Measurements from ENCODE around the gene PANK2. TPM values are rescaled to one million over a fixed set of nuclear protein-coding genes. Genes with fewer than 3 reads are reported as not detected.
"Not testable (repeated sequence)": the region's sequence is repeated elsewhere in the genome, so short reads cannot be mapped to it uniquely, and the experiment has no call there.

The PANK2 gene
- total RNA-seq: 38.2 to 45.3 TPM (median 39.7 TPM) in 3 replicates
- long read RNA-seq, transcript PANK2-202 (7 exons, 1,843 nt): minor isoform, 19 of 59 reads
- long read RNA-seq, transcript PANK2-201 (7 exons, 2,280 nt): major isoform, 25 of 59 reads
- long read RNA-seq, partial matches to known transcripts: 4 of 59 reads
- long read RNA-seq, other reads (novel, unspliced or antisense): 8 of 59 reads

DNA sequence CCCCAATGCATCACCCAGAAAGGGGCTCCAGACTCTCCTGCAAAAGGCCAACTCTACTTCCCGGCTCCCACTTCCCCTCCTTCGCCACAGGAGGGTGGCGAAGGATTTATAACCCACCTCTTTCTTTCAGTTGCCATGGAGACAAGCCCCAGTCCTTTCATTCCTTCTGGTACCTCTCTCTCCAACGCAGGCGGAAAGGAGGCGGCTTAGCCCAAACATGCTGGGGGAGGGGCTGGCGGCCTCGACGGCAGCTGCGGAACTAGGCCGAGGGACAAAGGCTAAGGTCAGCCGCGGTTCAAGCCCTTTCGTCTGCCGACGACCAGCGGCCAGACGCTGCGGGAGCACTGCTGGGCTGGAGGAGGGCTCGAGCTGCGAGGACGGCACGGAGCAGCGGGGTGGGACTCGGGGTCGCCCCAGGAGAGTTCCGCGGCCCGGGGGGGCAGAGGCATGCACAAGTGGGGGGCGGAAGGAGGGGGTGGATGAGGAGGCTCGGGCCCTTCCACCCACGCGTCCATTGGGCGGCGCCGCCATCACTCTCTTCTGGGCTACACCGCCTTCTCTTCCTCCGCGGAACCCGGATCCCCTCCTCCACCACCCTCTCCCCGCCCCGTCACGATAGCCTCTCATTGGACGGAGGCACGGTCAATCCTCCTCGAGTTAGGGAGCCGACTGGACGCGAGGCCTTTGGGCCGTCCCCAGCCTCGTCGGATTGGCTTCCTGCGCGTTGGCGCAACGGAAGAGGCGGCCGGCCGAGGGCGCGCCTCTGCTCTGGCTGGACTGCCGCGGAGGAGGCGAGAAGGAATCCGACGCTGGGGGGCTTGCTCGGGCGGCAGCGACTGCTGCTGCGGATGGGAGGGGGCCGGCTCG is at the start of gene PANK2:
PANK2 (plus strand) TSS at position 766 of the 867 bp plus-strand sequence.
- TF ChIP-seq CTCF (IDR thresholded peaks at IDR 0.05): peak; percentile 71
- Mint-ChIP-seq H3K4me3 (ENCODE audit: unreplicated experiment) (peak within 1 kb of the TSS; percentile 92), H3K27me3 (ENCODE audit: low read depth) (no peaks in the 10 kb centered on the region)

GRCh38 chr20:3840201-3840600 is 49.0 kb upstream of the PANK2 start:
- H3K27me3 Mint-ChIP-seq (ENCODE audit: low read depth); H3K4me3 Mint-ChIP-seq (ENCODE audit: unreplicated experiment); H3K36me3 Mint-ChIP-seq (ENCODE audit: low read depth); H3K9me3 Mint-ChIP-seq (ENCODE audit: low read depth); H3K27ac Mint-ChIP-seq (ENCODE audit: unreplicated experiment); DNase-seq (ENCODE audit: low spot score); H3K4me1 Mint-ChIP-seq (ENCODE audit: low read depth): not testable (repeated sequence)

More for the DNA sequence above, at the start of gene PANK2:
- H3K9me3 Mint-ChIP-seq (ENCODE audit: low read depth): no peaks in the 10 kb centered on the region
- peak within 1 kb of the TSS; percentile 98 for H3K27ac Mint-ChIP-seq (ENCODE audit: unreplicated experiment)
- no peaks in the 10 kb centered on the region for H3K36me3 Mint-ChIP-seq (ENCODE audit: low read depth)
- peaks cover 48% of the 10 kb centered on the region for H3K4me1 Mint-ChIP-seq (ENCODE audit: low read depth)
- DNase-seq (ENCODE audit: low spot score): peak; percentile 99

GRCh38 chr20:3842348-3842930 is 46.7 kb upstream of the PANK2 start:
- H3K36me3 Mint-ChIP-seq (ENCODE audit: low read depth): peaks cover 3% of the 10 kb centered on the region
- H3K4me3 Mint-ChIP-seq (ENCODE audit: unreplicated experiment): no peak overlapping the region
- no peak for DNase-seq (ENCODE audit: low spot score)
- H3K27ac Mint-ChIP-seq (ENCODE audit: unreplicated experiment): no peak overlapping the region
- H3K4me1 Mint-ChIP-seq (ENCODE audit: low read depth): peaks cover 9% of the 10 kb centered on the region
- H3K9me3 Mint-ChIP-seq (ENCODE audit: low read depth): no peaks in the 10 kb centered on the region
- H3K27me3 Mint-ChIP-seq (ENCODE audit: low read depth): no peaks in the 10 kb centered on the region
- no peak for TF ChIP-seq CTCF (IDR thresholded peaks at IDR 0.05)

- Mint-ChIP-seq H3K27ac (ENCODE audit: unreplicated experiment) (no peak overlapping the region), H3K36me3 (ENCODE audit: low read depth) (peaks cover 3% of the 10 kb centered on the region), H3K4me1 (ENCODE audit: low read depth) (peaks cover 18% of the 10 kb centered on the region), H3K9me3 (ENCODE audit: low read depth) (no peaks in the 10 kb centered on the region), H3K4me3 (ENCODE audit: unreplicated experiment) (no peak overlapping the region), H3K27me3 (ENCODE audit: low read depth) (no peaks in the 10 kb centered on the region)
- no peak for TF ChIP-seq CTCF (IDR thresholded peaks at IDR 0.05)
- no peak for DNase-seq (ENCODE audit: low spot score)
Measured at GRCh38 chr20:3843490-3843889, 45.7 kb upstream of the PANK2 start.

GRCh38 chr20:3843990-3844619 is 45.1 kb upstream of the PANK2 start:
- not testable (repeated sequence) for H3K9me3 Mint-ChIP-seq (ENCODE audit: low read depth); H3K27me3 Mint-ChIP-seq (ENCODE audit: low read depth); H3K36me3 Mint-ChIP-seq (ENCODE audit: low read depth); DNase-seq (ENCODE audit: low spot score); H3K27ac Mint-ChIP-seq (ENCODE audit: unreplicated experiment); H3K4me3 Mint-ChIP-seq (ENCODE audit: unreplicated experiment)
- H3K4me1 Mint-ChIP-seq (ENCODE audit: low read depth): peaks cover 24% of the 10 kb centered on the region

- no peak for DNase-seq (ENCODE audit: low spot score)
- H3K36me3 Mint-ChIP-seq (ENCODE audit: low read depth): peaks cover 2% of the 10 kb centered on the region
- TF ChIP-seq CTCF (IDR thresholded peaks at IDR 0.05): no peak
- H3K4me3 Mint-ChIP-seq (ENCODE audit: unreplicated experiment): peak overlapping the region; percentile 79
- H3K4me1 Mint-ChIP-seq (ENCODE audit: low read depth): peaks cover 24% of the 10 kb centered on the region
- H3K27me3 Mint-ChIP-seq (ENCODE audit: low read depth): no peaks in the 10 kb centered on the region
- peak overlapping the region; percentile 49 for H3K27ac Mint-ChIP-seq (ENCODE audit: unreplicated experiment)
- H3K9me3 Mint-ChIP-seq (ENCODE audit: low read depth): no peaks in the 10 kb centered on the region
Measured at GRCh38 chr20:3846378-3846739, 42.8 kb upstream of the PANK2 start.
